Measurements from ENCODE around the gene ADGRG3.

ADGRG3 gene

DNA sequence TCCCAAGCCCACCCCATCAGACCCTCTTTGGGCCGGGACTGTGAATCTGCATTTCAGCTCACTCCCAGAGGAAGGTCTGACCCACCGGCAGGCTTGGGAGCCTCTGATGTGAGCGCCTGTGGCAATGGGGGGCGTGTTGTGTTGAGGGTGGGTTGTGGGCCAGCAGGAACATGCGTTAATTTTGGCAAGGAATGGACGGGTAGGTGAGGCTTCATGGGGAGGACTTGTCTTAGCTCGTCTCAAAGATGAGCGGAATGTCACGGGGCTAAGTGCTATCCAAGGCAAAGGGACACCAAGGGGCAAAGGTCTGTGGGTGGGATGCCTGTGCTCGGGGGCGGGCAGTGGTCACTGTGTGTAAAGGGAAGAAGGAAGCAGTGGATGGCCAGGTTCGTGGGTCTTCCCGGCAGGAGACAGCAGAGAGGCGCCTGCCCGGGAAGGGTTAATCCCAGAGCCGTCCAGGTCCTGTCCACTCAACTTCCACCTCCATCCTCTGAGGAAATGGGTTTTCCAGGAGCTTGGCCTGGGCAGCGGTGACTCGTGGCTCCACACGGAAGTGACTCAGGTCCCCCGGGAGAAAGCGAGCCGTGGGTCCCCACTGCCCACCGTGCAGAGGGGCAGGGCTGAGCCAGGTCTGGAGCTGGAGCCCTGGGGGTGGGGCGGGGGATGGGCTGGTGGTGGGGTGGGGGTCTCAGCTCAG, 22.3 kb upstream of the ADGRG3 start:
- no peak for DNase-seq (ENCODE audit: low read depth in 2 of 2)

DNA sequence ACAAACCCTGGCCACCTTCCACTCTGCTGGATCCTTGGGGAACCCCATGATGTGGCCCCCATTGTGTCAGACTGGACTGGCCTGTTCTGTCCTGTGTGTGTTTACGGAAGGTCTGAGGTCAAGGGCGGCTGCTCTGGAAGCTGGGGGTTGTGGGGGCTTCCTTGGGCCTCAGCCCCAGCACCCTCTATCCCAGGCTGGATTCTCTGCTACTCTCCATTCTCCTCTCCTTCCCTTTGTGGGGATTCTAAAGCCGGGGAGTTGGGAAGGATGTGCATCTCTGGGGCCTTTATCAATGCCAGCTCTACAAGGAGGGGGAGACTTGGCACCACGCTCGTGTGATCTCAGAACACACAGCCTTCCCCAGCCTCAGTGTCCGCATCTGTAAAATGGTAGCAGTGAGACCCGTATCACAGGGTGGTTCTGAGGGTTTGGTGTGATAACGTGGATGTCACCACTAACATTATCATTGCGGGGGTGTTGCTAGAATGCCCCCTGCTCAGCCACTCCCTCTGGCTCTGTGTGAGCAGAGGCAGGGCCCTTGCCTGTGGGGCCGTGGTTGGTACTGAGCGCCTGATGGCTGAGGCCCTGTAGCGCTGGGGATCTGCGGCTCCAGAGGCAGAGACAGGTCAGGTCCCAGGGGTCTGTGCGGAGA, 21.6 kb upstream of the ADGRG3 start:
- no peak for DNase-seq (ENCODE audit: low read depth in 2 of 2)

DNA sequence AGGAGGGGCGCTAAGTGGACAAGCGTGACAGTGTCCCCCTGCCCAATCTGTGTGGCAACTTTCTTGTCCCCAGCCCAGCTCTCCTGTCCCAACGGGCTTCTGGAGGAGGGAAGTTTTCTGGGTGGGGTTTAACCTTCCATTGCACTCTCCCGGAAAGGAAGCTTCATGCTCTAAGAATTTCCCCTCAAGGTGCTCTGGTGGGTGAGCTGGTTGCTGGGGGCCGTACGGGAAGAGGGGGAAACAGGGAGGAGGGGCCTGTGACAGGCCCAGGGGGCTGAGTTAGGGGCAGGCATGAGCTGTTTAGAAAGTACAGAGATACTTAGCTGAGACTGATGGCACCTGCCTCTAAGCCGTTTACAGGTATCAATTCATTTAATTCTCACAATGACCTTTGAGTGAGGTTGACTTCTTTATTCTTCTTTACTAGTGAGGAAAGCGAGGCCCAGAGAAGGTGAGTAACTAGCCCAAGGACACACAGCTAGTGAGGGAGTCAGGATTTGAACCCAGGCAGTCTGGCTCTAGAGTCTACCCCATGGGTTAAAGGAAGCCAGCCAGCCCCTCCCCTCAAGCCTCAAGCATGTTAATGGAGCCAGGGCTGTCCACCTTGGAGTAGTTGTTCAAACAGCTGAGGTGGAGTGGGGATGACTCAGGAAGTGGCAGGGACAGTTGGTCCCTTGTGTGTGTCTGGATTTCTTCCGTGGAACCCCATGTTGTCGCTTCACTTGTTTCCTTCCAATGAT, 20.8 kb upstream of the ADGRG3 start:
- DNase-seq (ENCODE audit: low read depth in 2 of 2) = no peak

DNA sequence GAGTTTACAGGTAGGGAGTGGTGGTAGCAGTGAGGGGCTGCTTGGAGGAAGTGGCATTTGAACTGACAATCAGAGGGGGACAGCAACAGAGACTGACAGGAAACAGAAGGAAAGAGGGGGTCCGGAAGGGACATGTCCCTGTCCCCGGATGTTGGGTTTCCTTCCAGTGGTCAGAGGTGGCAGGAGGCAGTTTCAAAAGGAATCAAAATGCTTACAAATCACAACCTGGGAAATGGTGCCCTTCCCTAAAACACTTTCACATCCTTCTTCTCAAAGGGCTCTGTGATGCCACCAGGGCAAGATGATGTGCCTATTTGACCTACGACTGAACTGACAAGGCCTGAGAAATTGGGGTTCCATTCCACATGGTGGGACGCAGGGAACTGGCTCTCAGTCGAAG, 20.0 kb upstream of the ADGRG3 start:
- no peak for DNase-seq (ENCODE audit: low read depth in 2 of 2)

DNA sequence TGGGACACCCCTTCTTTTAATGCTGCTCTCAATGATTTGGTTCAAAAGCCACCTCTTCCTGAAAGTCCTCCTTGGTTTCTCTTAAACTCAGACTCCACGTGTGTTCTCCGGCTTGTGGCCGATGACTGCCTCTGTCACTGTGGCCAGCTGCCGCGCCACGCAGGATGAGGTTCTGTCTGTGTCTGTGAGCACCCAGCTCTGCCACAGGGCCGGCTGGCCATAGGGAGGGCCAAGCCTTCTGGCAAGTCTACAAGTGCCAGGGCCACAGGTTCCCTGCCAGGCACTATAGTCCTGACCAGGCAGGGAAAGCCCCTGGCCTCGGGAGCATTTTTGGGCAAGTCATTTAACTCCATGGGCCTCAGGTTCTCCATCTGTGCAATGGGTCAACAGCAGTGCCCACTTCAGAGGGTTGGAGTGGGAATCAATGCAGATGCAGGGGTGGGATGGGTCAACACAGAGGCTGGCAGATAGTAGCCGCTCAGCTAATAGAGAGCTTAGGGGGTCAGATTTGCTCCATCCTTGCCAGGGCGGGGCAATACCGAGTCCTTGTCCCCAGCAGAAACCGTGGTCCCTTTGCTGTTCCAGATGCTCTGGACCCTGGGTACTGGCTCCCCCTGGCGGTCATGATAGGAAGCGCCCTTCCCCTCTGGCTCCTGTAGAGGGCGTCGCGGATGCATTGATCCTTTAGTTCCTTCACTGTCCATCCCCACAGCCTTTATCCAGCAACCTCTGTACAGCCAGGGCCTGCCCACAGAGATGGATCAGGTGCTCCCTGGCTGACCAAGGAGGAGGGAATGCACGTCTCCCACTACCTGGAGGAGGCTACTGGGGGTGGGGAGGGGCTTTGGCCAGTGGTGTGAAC, 19.3 kb upstream of the ADGRG3 start:
- peak; percentile 27 to 29 for DNase-seq (ENCODE audit: low read depth in 2 of 2)

DNA sequence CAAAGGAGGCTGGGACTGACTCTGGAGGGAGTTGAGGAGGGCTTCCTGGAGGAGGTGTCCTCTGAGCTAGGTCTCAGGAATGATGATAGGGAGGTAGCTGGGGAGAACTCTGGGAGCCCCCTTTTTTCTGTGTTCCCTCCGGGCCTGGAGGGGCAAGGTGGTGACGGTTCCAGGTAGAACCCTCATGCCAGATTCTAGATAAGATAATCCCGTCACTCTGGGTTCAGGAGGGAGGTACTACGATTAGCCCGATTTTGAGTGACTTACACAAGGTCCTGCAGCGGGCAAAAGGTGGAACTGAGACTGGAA, 18.7 kb upstream of the ADGRG3 start:
- DNase-seq (ENCODE audit: low read depth in 2 of 2) = no peak

DNA sequence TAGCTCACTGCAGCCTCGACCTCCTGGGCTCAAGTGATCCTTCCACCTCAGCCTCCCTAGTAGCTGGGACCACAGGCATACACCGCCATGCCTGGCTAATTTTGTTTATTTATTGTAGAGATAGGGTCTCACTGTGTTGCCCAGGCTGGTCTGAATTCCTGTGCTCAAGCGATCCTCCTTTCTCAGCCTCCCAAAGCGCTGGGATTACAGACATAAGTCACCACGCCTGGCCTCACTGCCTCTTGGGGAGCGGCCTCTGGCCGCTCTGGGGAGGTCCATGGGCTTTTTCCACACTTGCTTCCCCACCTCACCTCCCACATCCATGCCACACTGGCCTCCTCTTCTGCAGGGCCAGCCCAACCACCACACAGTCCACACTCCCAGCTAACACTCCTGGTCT, 18.3 kb upstream of the ADGRG3 start:
- no peak for DNase-seq (ENCODE audit: low read depth in 2 of 2)

DNA sequence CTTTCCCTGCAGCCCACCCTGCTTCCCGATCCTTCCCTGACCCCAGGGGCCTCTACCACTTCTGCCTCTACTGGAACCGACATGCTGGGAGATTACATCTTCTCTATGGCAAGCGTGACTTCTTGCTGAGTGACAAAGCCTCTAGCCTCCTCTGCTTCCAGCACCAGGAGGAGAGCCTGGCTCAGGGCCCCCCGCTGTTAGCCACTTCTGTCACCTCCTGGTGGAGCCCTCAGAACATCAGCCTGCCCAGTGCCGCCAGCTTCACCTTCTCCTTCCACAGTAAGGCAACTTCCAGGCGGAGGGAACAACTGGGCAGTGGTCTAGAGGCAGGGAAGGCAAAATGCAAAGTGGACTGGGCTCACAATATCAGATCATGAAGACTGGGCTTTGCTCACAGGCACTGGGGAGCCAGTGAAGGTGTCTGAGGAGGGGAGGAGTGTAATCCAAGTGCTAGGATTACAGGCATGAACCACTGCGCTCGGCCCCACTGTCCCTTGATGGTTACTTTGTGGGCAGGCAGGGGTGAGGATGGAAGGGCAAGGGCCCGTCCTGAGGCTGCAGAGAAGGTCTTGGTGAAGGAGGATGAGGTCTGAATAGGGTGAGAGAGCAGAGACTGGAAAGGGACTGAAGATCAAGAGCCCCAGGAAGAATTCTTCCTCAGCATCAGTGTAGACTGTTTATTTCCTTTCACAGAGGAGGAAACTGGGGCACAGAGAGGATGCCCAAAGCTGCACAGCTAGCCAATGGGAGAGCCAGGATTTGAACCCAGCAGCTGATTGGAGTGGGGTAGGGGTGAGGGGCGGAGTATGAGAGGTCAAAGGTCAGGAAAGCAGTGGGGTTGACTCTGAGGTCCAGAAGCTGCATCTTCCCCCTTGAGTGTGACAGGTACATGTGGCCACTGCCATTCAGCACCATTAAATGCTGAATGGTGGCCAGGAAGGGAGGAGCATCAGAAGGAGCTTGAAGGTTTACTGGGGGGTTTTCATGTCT, 16.5 kb upstream of the ADGRG3 start:
- DNase-seq (ENCODE audit: low read depth in 2 of 2) = no peak

DNA sequence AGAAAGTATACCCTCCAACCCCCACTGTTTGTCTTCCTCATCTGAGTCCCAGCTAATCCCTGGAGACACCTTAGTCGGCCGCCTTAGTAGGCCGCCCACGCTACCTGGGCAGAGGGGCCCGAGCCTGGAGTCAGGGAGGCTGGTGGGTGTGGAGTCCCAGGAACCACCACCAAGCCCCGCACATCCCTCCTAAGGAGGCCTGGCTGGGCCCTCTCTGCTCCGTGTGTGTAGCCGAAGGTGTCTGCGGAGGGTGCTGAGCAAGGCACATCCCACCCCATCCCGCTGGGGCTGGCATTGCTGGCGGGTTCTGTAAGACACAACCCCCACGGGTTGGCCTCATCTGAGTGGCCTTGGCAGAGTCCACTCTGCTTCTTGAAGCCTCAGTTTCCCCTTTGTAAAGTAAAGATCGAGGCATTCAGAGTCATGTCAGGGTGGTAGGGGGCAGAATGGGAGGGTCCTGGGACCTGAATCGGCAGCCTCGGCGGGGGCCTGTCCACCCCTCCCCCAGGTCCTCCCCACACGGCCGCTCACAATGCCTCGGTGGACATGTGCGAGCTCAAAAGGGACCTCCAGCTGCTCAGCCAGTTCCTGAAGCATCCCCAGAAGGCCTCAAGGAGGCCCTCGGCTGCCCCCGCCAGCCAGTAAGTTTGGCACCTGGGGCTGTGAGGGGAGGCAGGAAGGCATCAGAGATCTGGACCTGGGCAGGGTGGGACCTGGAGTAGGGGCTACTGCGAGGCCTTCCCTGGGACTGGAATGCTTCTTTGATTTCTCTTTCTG, 15.2 kb upstream of the ADGRG3 start:
- DNase-seq (ENCODE audit: low read depth in 2 of 2) = no peak

DNA sequence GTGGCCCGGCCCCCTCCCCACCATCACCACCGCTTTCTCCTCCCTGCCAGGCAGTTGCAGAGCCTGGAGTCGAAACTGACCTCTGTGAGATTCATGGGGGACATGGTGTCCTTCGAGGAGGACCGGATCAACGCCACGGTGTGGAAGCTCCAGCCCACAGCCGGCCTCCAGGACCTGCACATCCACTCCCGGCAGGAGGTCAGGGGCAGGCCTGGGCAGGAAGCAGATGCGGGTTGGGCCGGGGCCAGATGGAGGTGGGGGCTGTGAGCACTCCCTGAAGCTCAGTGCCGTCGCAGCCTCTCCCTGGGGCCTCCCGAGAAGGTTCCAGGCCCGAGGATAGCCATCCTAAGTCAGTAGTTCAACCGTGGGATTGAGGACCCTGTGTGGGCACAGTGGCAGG, 14.2 kb upstream of the ADGRG3 start:
- DNase-seq (ENCODE audit: low read depth in 2 of 2) = no peak

DNA sequence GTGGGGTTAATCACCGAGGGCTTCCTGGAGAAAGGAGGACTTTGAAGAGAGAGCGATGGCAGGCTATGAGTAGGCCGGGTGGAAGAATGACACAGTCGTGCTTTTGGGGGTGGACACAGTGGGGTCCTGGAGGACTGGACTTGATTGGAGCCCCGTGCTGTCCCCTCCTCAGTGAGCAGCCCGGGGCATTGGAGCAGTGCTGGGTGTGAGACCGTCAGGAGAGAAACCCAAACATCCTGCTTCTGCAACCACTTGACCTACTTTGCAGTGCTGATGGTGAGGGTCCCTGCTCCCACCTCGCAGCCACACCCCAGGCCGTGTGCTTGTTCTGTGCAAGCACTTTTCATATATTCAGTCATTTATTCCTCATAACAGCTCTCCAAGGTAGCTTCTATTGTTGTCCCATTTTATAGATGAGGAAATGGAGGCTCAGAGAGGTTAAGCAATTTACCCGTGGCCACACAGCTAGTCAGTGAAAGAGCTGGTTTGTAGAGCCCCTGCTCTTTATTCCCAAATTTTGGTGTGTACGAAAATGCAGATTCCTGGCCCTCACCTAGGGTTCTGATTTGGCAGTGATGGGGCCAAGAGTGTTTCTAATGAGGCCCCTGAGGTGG, 11.7 kb upstream of the ADGRG3 start:
- no peak for DNase-seq (ENCODE audit: low read depth in 2 of 2)

DNA sequence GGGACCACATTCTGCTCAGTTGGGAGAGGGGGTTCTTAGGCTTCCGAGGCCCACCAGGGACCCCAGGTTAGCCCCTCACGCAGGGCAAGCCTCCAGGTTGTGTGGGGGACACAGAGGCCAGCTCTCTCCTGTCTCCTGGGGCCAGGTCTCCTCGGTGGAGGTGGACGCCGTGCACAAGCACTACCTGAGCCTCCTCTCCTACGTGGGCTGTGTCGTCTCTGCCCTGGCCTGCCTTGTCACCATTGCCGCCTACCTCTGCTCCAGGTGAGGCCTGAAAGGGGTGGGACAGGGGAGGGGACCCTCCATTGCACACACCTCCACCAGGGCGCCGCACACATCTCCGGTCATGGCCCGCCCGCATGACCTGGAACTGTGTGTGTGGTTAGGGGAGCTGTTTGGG, 10.9 kb upstream of the ADGRG3 start:
- no peak for DNase-seq (ENCODE audit: low read depth in 2 of 2)

DNA sequence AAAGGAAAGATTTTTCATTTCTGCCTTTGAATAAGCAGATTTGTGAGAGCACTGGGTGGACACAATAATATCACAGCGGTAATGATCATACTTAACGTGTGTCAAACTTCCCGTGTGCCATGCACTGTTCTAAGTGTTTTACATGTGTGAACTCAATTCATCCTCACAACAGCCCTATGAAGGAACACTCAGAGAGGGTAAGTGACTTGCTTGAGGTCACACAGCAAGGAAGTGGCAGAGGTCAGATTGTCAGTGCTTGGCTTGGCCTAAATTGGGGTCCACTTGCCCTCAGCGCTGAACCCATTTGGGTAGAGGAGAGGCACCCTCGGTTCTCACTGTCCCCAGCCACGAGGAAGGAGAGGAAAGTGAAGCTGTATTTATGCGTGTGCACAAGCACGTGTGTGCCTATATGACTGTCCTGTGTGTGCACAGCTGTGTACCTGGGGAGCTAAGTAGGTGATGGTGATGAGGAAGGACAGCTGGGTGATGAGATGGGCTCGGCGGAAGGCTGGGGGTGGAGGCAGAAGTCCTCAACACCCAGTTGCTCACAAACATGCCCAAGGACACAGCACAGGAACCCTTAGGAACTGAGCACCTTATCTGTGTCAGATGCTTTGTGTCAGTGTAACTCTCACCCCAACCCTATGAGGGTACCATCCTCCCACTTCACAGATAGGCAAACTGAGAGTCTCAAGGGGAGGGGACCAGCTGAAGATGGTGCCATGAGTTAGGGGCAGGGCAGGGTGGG, 9.8 kb upstream of the ADGRG3 start:
- DNase-seq (ENCODE audit: low read depth in 2 of 2) = no peak

DNA sequence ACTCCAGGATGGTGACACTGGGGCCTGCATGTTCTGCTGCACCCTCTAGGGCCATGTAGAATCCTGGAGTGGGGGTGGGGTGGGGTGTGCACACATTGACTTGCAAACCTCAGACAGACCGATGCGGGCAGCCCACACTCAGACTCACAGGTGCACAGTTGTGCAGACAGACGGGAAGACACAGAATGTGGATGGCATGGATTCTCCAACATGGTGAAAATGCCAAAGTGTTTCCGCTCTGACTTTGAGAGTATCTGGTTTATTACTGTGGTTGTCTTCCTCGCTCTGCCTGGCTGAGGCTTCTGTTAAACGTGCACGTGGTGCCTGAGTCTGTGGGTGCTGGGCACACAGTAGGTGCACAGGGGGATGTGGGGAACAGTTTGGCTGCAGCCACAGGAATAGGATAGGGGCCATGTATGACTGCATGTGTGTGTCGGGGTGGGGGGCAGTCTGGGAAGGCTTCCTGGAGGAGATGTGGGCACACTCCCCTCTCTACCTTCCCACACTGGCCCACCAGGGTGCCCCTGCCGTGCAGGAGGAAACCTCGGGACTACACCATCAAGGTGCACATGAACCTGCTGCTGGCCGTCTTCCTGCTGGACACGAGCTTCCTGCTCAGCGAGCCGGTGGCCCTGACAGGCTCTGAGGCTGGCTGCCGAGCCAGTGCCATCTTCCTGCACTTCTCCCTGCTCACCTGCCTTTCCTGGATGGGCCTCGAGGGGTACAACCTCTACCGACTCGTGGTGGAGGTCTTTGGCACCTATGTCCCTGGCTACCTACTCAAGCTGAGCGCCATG, 9.0 kb upstream of the ADGRG3 start:
- DNase-seq (ENCODE audit: low read depth in 2 of 2) = no peak

DNA sequence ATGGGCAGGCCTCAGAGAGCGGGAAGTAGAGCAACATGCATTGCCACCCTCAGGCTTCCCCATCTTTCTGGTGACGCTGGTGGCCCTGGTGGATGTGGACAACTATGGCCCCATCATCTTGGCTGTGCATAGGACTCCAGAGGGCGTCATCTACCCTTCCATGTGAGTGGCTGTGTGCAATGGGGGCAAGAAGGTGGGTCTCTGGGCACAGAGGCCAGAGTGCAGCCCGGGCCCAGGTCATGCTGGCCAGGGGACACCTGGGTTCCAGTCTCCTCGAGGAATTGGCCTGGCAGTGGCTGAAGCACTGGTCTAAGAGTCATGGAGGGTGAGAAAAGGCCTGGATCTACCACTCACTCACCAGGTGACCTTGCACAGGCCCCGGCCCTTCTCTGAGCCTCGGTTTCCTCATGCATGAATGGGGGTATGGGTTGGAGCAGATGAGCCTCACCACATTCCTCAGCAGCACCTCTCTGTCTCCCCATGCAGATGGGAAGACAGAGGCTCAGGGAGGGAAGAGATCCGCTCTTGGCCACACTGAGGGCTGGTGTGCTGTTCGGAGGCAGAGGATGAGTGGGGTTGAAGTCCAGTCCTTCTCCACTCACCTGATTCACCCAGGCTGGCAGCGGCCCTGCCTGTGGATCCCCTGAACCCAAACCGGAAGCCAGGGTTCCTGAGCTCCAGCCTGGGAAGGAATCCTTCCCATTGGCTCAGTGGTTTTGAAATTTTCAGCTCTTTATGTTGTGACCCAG, 7.2 kb upstream of the ADGRG3 start:
- DNase-seq (ENCODE audit: low read depth in 2 of 2) = no peak

DNA sequence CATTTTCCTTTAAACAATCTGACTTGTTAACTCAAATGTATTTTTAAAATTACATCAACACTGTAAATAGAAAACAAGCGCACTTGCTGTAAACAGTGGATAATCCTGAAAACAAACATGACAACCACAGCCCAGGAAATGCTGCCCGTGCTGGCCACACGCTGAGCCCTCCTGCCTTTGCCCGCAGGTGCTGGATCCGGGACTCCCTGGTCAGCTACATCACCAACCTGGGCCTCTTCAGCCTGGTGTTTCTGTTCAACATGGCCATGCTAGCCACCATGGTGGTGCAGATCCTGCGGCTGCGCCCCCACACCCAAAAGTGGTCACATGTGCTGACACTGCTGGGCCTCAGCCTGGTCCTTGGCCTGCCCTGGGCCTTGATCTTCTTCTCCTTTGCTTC, 6.6 kb upstream of the ADGRG3 start:
- no peak for DNase-seq (ENCODE audit: low read depth in 2 of 2)
